ENCODE data around the gene NISCH. TPM values are rescaled to one million over a fixed set of nuclear protein-coding genes. Genes with fewer than 3 reads are reported as not detected.

NISCH gene
- total RNA-seq, 1 experiment from 2014 or later, result 51.1 TPM

DNA sequence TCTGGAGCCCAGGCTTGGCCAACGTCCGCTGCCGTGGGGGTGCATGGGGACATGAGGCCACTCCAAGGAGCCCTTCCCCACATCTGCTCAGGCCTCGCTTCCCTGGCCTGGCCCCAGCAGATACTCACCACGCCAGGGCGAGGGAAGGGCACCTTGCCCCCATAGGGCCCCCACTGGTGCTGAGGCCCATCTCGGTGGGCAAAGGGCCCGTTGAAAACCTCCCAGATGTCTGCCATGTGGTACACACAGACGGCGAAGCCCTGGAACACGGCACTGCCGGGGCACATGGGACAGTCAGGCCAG is 15.2 kb upstream of the NISCH start:
- no peaks in the 10 kb centered on the region for H3K27me3 ChIP-seq (ENCODE audit: control insufficient read depth, insufficient read depth, low read length)
- no peaks in the 10 kb centered on the region for H3K36me3 ChIP-seq (replicated peaks; ENCODE audit: control insufficient read depth, insufficient read depth, low read length)
- H3K4me3 ChIP-seq (ENCODE audit: insufficient read depth, low read depth, low read length), result no peak overlapping the region
- DNase-seq, result no peak

GRCh38 chr3:52440671-52441070 is 14.7 kb upstream of the NISCH start:
- no peaks in the 10 kb centered on the region for H3K27me3 ChIP-seq (ENCODE audit: control insufficient read depth, insufficient read depth, low read length)
- no peaks in the 10 kb centered on the region for H3K36me3 ChIP-seq (replicated peaks; ENCODE audit: control insufficient read depth, insufficient read depth, low read length)
- peak; percentile 40 for DNase-seq
- no peak overlapping the region for H3K4me3 ChIP-seq (ENCODE audit: insufficient read depth, low read depth, low read length)

GRCh38 chr3:52441091-52441771 is 14.2 kb upstream of the NISCH start:
- H3K36me3 ChIP-seq (replicated peaks; ENCODE audit: control insufficient read depth, insufficient read depth, low read length), result no peaks in the 10 kb centered on the region
- peak; percentile 50 for DNase-seq
- no peak overlapping the region for H3K4me3 ChIP-seq (ENCODE audit: insufficient read depth, low read depth, low read length)

DNA sequence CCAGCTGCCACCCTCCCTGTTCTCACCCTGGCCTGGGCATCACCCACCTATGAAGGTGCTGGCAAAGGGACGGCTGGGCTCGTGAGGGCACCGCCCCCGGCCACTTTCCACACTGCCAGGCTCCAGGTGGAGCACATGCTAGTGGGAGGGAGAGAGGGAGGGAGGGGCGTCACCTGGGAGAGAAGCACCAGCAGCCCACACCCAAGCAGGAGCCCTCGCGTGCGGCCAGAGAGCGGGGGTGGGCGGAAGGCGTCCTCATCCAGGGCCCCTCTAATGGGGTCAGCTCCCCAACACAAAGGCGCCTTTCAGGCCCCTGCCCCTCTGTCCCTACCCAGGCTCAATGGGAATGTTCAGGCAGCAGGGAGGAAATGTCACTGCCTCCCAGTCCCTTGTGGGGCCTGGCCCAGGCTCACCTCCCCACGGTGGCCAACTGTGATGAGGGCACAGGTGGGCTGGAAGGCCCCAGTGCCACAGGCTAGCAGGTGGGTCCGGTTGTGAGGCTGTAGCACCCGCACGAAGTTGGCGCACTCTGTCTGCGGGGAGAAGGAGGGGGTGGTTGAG is 13.6 kb upstream of the NISCH start:
- Histone ChIP-seq H3K4me3 (ENCODE audit: insufficient read depth, low read depth, low read length) (no peak overlapping the region), H3K36me3 (replicated peaks; ENCODE audit: control insufficient read depth, insufficient read depth, low read length) (no peaks in the 10 kb centered on the region), H3K27me3 (ENCODE audit: control insufficient read depth, insufficient read depth, low read length) (0 out of 2 replicates have a peak, but pooled peaks cover 3% of the 10 kb centered on the region)
- peak; percentile 55 for DNase-seq

More at GRCh38 chr3:52441091-52441771, 14.2 kb upstream of the NISCH start:
- H3K27me3 ChIP-seq (ENCODE audit: control insufficient read depth, insufficient read depth, low read length), result no peaks in the 10 kb centered on the region

DNA sequence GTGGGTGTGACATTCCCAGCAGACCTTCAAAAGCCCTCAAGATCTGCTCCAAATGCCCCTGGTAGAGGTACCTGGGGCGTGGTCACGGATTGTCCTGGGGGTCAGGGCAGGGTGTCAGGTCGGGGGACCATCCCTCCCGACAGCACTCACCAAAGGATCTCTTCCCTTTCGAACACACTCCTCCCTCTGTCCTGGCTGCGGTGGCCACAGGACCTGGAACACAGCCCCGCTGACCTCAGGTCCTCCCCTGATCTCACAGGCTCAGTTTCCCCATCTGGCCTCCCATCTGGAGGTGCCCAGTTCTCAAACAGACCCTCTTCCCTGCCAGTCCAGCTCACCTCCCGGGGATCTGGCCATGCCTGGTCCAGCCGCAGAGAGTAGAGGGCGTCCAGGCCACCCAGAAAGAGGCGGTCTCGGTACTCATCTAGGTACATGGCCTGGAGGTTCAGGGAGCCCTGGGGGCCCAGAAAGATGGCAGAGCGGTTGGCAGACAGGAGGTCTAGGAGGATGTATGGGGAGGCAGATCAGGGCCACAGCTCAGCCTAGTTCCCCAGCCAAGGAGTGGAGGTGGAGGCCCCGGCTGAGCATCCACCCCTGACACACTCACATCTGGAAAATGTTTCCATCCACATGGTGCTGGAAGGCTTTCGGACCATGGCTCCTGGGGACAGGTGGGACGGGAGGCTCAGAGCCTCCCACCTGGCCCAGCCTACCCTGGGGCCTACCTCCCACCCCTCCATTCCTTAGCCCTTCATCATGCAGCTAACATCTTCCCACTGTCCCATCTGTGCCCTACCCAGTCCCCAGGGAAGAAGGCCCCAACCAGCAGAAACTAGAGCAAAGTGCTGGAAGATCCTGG is 12.8 kb upstream of the NISCH start:
- no peak for DNase-seq

GRCh38 chr3:52443268-52443610 is 12.2 kb upstream of the NISCH start:
- H3K4me3 ChIP-seq (ENCODE audit: insufficient read depth, low read depth, low read length), result no peak overlapping the region
- H3K27me3 ChIP-seq (ENCODE audit: control insufficient read depth, insufficient read depth, low read length), result 0 out of 2 replicates have a peak, but pooled peaks cover 3% of the 10 kb centered on the region
- H3K36me3 ChIP-seq (replicated peaks; ENCODE audit: control insufficient read depth, insufficient read depth, low read length), result no peaks in the 10 kb centered on the region
- no peak for DNase-seq

More for the DNA sequence above, 12.8 kb upstream of the NISCH start:
- H3K27me3 ChIP-seq (ENCODE audit: control insufficient read depth, insufficient read depth, low read length), result 0 out of 2 replicates have a peak, but pooled peaks cover 3% of the 10 kb centered on the region
- H3K36me3 ChIP-seq (replicated peaks; ENCODE audit: control insufficient read depth, insufficient read depth, low read length), result no peaks in the 10 kb centered on the region
- H3K4me3 ChIP-seq (ENCODE audit: insufficient read depth, low read depth, low read length), result no peak overlapping the region

- Histone ChIP-seq H3K4me3 (ENCODE audit: insufficient read depth, low read depth, low read length) (no peak overlapping the region), H3K36me3 (replicated peaks; ENCODE audit: control insufficient read depth, insufficient read depth, low read length) (no peaks in the 10 kb centered on the region), H3K27me3 (ENCODE audit: control insufficient read depth, insufficient read depth, low read length) (0 out of 2 replicates have a peak, but pooled peaks cover 3% of the 10 kb centered on the region)
- DNase-seq, result peak; percentile 55
Measured at GRCh38 chr3:52443791-52444687, 11.4 kb upstream of the NISCH start.

DNA sequence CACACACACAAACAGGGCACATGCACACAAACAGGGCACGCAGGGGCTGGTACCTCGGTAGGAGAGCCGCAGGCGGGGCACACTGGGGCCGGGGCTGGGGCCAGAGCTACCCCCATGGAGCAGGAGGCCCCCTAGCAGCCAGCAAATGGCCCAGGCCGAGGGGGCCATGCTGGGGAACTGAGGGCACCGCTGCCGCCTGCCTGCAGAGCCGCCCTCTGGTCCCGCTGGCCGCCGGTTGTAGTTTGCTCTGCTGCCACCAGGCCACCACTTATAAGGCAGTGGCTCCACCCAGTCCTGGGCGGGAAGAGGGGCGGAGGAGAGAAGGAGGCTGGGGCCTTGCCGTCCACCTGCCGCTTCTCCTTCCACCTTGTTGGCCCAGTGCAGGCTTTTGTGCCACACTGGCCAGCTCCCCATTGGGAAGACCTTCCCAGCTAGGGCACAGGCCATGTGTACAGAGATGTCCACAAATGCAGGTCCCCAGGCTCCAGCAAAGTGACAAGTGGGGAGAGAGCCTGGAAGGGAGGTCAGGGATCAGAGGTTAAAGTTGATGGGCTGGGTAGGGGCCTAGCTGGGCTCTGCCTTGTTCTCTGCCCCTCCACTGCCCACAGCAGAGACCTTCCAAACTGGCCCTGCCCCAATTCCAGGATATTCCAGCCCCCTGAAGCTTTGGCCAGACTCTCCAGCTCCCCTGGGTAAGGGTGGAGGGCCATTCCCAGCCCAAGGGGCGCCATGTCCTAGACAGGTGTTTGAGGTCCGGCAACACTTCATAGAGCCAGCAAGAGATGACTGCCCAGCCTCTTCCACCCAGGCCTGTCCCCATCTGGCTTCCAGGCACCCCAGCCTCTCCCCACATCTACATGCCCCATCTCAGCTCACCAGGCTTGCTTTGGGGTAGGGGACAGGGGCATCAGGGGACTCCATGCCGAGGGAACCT is 10.3 kb upstream of the NISCH start, which contains the start of gene SEMA3G:
Gene SEMA3G (minus strand): TSS at position 244 of the 934 bp plus-strand sequence. CDS start 76 bp downstream, at position 168.
- Histone ChIP-seq H3K4me3 (ENCODE audit: insufficient read depth, low read depth, low read length) (no peak within 1 kb of the TSS), H3K36me3 (replicated peaks; ENCODE audit: control insufficient read depth, insufficient read depth, low read length) (no peaks in the 10 kb centered on the region), H3K27me3 (ENCODE audit: control insufficient read depth, insufficient read depth, low read length) (0 out of 2 replicates have a peak, but pooled peaks cover 3% of the 10 kb centered on the region)
- DNase-seq, result peak; percentile 95

DNA sequence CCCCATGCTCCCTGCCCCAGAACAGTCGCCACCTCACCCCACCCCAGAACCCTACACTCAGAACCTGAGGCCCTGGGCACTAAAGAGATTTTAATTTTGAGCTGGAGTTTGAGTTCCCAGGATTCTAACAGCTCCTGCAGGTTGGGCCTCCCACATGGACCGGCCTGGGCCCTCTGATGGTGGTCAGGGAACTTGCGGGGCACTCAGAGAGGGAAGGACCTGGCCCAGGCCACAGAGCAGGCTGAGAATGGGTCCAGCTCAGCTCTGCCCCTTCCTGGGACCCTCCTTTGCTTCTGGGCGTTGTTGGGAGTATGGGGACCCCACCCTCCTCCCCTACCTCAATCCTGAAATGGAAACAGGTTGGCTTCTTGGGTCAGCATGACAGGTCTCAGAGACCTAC is 9.4 kb upstream of the NISCH start:
- H3K27me3 ChIP-seq (ENCODE audit: control insufficient read depth, insufficient read depth, low read length), result 0 out of 2 replicates have a peak, but pooled peaks cover 3% of the 10 kb centered on the region
- H3K4me3 ChIP-seq (ENCODE audit: insufficient read depth, low read depth, low read length), result no peak overlapping the region
- no peaks in the 10 kb centered on the region for H3K36me3 ChIP-seq (replicated peaks; ENCODE audit: control insufficient read depth, insufficient read depth, low read length)
- no peak for DNase-seq

DNA sequence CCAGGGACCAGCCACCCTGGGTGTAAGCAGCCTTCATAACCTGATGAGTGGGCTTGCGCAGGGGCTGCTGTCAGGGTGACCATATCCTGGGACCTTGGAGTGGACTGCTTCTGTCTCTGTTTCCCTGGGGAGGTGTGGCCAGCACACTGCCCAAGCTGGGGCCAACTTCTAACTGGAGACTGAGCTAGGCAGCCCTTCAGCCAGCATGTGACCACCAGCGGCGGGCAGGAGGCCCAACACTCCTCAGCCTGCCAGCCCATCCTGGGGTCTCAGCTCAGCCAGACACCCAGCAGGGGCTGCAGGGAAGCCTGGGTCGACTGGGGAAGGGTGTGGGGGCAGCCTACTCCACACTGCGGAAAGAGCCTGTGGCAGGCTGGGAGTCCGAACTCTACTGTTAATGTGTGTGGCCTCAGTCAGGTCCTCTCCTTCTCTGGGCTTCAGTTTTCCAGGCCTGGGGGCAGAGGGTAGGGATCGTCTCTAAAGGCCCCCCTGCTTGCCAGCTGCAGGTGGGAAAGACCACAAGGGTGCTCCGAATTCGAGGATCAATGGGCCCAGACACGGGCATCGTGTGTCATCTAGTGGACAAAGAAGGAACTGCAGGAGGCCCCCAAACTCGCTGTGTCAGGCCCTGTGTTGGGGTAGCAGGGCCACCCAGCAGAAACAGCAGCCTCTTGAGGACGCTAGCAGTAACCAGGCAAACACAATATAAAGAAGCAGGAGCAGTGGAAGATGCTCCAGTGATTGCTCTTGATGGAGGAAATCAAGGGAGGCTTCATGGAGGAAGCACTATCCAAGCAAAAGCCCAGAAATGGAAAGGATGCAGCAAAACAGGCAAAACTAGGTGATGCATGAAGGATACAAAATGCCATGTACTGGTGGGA is 8.5 kb upstream of the NISCH start:
- no peak overlapping the region for H3K4me3 ChIP-seq (ENCODE audit: insufficient read depth, low read depth, low read length)
- DNase-seq, result peak; percentile 93
- no peaks in the 10 kb centered on the region for H3K36me3 ChIP-seq (replicated peaks; ENCODE audit: control insufficient read depth, insufficient read depth, low read length)
- H3K27me3 ChIP-seq (ENCODE audit: control insufficient read depth, insufficient read depth, low read length), result 0 out of 2 replicates have a peak, but pooled peaks cover 3% of the 10 kb centered on the region

GRCh38 chr3:52447512-52448355 is 7.7 kb upstream of the NISCH start:
- H3K4me3 ChIP-seq (ENCODE audit: insufficient read depth, low read depth, low read length), result no peak overlapping the region
- DNase-seq, result no peak
- H3K27me3 ChIP-seq (ENCODE audit: control insufficient read depth, insufficient read depth, low read length), result 0 out of 2 replicates have a peak, but pooled peaks cover 3% of the 10 kb centered on the region
- H3K36me3 ChIP-seq (replicated peaks; ENCODE audit: control insufficient read depth, insufficient read depth, low read length), result no peaks in the 10 kb centered on the region
